ENCODE data around the gene GALNT9. TPM values are rescaled to one million over a fixed set of nuclear protein-coding genes. Genes with fewer than 3 reads are reported as not detected.

Gene GALNT9
- total and polyA plus RNA-seq, 7 donors: 0.28 to 5.0 (median 2.8) TPM; not detected in 2

DNA sequence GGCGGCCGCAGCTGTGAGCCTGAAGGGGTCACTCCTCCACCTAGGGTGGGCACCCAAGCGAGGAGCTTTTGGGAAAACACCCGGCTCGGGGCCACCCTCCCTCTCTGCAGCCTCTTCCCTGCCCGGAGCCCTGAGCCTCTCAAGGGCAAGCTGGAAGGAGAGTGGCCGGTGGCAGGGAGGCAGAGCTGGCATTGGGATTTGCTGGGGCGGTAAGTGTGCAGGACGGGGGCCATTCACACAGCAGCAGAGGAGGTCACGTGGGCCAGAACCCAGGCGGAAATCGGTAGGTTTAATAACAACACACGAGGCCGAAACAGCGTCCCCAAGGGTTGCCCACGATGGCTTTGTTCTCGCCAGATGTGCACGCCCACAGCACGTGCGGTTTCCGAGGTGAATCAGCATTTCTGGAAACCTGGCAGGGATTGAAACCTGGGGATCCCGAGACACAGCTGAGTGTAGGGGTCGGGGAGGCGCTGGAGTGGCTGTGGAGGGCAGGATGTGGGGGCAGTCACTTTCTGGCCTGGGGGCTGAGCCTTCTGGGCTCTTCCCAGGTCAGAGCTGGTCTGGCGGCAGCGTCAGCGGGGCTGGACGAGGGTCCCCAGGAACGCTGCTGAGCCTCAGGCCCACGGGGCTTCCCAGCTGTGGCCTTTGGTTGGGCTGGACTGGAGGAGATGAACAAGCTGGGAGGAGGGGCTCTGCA lies 161.6 kb downstream of the GALNT9 start:
- intact Hi-C loops (cut with DNase I): no loop called here
- Histone ChIP-seq H3K4me3 (no peak overlapping the region), H3K4me1 (peaks cover 0 to 4% (median 0%) of the 10 kb centered on the region in 4 donors), H3K27me3 (peaks cover 13 to 78% (median 55%) of the 10 kb centered on the region in 3 donors), H3K36me3 (no peaks in the 10 kb centered on the region), H3K27ac (no peak overlapping the region), H3K9me3 (no peaks in the 10 kb centered on the region)
- TF ChIP-seq CTCF (IDR thresholded peaks at IDR 0.05) (no peak), POLR2A (IDR thresholded peaks at IDR 0.05) (no peak), POLR2AphosphoS5 (IDR thresholded peaks at IDR 0.05) (no peak), EP300 (IDR thresholded peaks at IDR 0.05) (no peak)
- 76 to 79% methylated on average over 30 of the region's 30 CpGs for WGBS, 2 donors
- DNase-seq: no peak

GRCh38 chr12:132166801-132167591 lies 162.4 kb downstream of the GALNT9 start:
- 93% methylated on average over 10 of the region's 10 CpGs for WGBS, 2 donors
- H3K4me1 ChIP-seq: peaks cover 0 to 4% (median 0%) of the 10 kb centered on the region in 4 donors
- H3K27me3 ChIP-seq: peaks cover 13 to 72% (median 53%) of the 10 kb centered on the region in 3 donors
- H3K36me3 ChIP-seq: no peaks in the 10 kb centered on the region
- no peak overlapping the region for H3K4me3 ChIP-seq
- TF ChIP-seq POLR2A (IDR thresholded peaks at IDR 0.05) (no peak), POLR2AphosphoS5 (IDR thresholded peaks at IDR 0.05) (no peak), EP300 (IDR thresholded peaks at IDR 0.05) (no peak), CTCF (IDR thresholded peaks at IDR 0.05) (no peak)
- H3K9me3 ChIP-seq: no peaks in the 10 kb centered on the region
- no peak overlapping the region for H3K27ac ChIP-seq
- no peak for DNase-seq
- intact Hi-C loops (cut with DNase I): no loop called here

DNA sequence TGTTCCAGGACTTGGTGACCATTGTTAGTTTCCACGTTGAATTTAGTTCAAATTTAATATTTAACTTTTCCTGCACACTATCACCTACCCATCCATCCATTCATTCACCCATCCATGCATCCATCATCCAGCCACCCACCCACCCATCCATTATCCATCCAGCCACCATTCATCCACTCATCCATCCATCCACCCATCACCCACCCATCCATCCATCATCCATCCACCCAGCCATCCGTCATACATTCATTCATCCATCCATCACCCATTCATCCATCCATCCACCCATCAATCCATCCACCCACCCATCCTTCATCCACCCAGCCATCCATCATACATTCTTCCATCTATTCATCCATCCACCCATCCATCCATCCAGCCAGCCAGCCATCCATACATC lies 163.3 kb downstream of the GALNT9 start:
- intact Hi-C loops (cut with DNase I): no loop called here
- Histone ChIP-seq H3K4me1 (peaks cover 0 to 4% (median 0%) of the 10 kb centered on the region in 4 donors), H3K9me3 (no peaks in the 10 kb centered on the region), H3K27me3 (peaks cover 6 to 62% (median 44%) of the 10 kb centered on the region in 3 donors), H3K36me3 (no peaks in the 10 kb centered on the region), H3K4me3 (no peak overlapping the region), H3K27ac (no peak overlapping the region)
- 92% methylated on average over 2 of the region's 2 CpGs for WGBS, 2 donors
- DNase-seq: no peak
- TF ChIP-seq POLR2AphosphoS5 (IDR thresholded peaks at IDR 0.05) (no peak), CTCF (IDR thresholded peaks at IDR 0.05) (no peak), EP300 (IDR thresholded peaks at IDR 0.05) (no peak), POLR2A (IDR thresholded peaks at IDR 0.05) (no peak)

DNA sequence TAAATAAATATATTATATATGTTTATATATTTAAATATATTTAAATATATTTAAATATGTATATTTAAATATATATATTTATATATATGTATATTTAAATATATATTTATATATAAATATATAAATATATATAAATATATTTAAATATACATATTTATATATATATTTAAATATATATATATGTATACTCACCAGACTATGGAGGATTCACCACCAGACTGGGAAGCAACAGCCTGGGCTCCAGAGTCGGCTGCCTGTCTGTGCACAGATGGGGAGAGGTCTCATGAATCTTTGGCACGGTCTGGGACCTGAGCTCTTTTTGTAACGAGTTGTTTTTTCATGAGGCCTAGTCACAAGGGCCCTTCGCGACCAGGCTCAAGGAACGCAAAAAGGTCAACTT lies 163.8 kb downstream of the GALNT9 start:
- H3K9me3 ChIP-seq: no peaks in the 10 kb centered on the region
- TF ChIP-seq CTCF (IDR thresholded peaks at IDR 0.05) (no peak), EP300 (IDR thresholded peaks at IDR 0.05) (no peak), POLR2AphosphoS5 (IDR thresholded peaks at IDR 0.05) (no peak), POLR2A (IDR thresholded peaks at IDR 0.05) (no peak)
- intact Hi-C loops (cut with DNase I): no loop called here
- peaks cover 0 to 4% (median 0%) of the 10 kb centered on the region in 4 donors for H3K4me1 ChIP-seq
- WGBS, 2 donors: 95 to 97% methylated on average over 6 of the region's 6 CpGs
- no peak overlapping the region for H3K4me3 ChIP-seq
- no peak overlapping the region for H3K27ac ChIP-seq
- peaks cover 6 to 57% (median 39%) of the 10 kb centered on the region in 3 donors for H3K27me3 ChIP-seq
- H3K36me3 ChIP-seq: no peaks in the 10 kb centered on the region
- no peak for DNase-seq

Data from sigmoid colon (tissue), 7 donors.